Duodenal mucosa (tissue), 2 donors: ENCODE data around the gene ARHGEF4.

ENCODE experiments used
- H3K27ac ChIP-seq: one replicate; pipeline ENCODE4 v1.7.0; 2013; ENCODE audit warnings: low read depth, low read length
- H3K27me3 ChIP-seq, 2 donors: one replicate each; pipeline ENCODE4 v1.7.0; 2013; ENCODE audit warnings: low read length in 2 of 2, control low read depth in 1 of 2; ENCODE audit not compliant: insufficient read depth in 2 of 2, control insufficient read depth in 1 of 2
- H3K36me3 ChIP-seq, 2 donors: one replicate each; pipeline ENCODE4 v1.7.0; 2013; ENCODE audit warnings: low read length in 2 of 2, control low read depth in 1 of 2; ENCODE audit not compliant: insufficient read depth in 2 of 2, control insufficient read depth in 1 of 2
- H3K4me1 ChIP-seq, 2 donors: one replicate each; pipeline ENCODE4 v1.7.0; 2013; ENCODE audit warnings: low read length in 2 of 2, control low read depth in 1 of 2; ENCODE audit not compliant: insufficient read depth in 2 of 2, control insufficient read depth in 1 of 2
- H3K4me3 ChIP-seq, 2 donors: one replicate each; pipeline ENCODE4 v1.7.0; 2013; ENCODE audit warnings: low read length in 2 of 2, low read depth in 1 of 2
- H3K9ac ChIP-seq, 2 donors: one replicate each; pipeline ENCODE4 v1.7.0; 2013; ENCODE audit warnings: low read length in 2 of 2, low read depth in 1 of 2
- H3K9me3 ChIP-seq, 2 donors: one replicate each; pipeline ENCODE4 v1.7.0; 2013; ENCODE audit warnings: low read length in 2 of 2, control low read depth in 1 of 2; ENCODE audit not compliant: control insufficient read depth in 1 of 2

The ARHGEF4 gene

DNA sequence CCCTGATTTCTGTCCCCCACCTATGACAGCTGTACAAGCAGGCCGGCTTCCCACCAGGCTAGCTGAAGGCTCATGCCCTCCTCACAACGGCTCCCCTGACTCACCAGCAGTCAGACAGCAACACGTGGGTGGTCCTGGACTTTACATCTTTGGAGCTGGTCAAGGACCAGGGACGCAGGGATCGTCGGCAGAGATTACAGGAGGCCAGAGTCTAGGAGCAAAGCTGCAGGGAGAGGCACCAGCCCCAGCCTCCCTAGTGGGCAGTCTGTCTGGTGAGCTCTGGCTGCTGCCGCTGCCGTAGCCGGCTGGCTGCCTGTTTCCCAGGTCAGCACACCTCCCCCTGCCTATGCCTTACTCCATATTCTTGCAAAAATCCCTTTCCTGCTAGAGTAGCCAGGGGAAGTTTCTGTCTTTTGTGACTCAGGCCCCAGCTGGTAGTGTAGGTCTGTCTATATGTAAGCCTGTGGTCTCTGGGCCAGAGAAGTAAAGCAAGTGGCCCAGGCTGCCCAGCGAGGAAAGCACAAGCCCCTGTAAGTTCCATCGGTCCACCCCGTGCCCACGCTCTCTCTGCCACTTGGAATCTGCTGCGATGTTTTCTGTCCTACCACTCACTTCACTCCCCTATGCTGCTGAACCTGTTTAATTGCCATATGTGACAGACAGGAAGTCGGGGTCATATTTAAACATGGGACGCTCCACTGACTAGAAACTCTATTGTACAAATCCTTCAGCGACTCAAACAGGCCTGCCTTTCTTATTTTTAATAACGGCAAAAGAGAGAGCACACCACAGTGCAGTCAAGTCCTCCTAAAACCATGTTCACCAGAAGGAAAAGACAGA is 2.4 kb upstream of the ARHGEF4 start:
- Histone ChIP-seq H3K9ac (no peak overlapping the region), H3K27ac (no peak overlapping the region), H3K27me3 (peaks cover 8 to 19% of the 10 kb centered on the region in 2 donors), H3K36me3 (no peaks in the 10 kb centered on the region), H3K9me3 (no peaks in the 10 kb centered on the region), H3K4me1 (no peaks in the 10 kb centered on the region), H3K4me3 (no peak overlapping the region)

DNA sequence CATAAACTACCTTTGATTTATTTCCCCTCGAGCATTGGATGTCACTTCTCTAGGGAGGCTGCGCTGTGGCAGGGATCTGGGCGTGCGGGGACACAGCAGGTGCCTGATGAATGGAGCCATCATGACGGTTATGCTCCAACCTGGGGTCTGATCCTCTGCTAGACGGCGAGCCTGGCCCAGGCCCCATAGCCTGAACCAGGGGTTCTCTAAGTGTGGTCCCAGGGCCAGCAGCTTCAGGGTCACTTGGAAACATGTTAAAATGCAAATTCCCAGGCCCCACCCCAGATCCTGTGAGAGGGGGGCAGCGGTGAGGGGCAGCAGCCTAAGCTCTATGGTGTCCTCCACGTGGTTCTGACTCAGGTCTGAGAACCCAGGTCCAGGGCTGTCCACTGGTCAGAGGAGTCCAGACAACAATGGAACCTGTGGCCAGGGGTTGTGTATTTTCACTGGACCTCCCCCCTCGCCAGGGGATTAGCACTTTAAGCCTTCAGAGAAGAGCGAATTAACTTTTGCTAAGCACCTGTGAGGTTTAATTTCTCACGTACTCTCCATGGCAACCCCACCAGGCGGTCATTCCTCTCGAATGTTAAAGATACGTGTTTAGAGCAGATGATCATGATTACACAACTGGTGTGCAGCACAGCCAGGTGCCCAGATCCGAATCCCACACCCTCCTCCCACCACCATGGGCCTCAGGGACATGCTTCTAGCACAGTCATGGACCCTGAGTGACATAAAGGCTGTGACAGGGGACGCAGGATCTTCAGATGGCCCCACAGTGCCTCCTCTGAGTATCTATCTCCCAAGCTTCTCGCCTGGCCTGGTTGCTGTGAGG is 1.6 kb upstream of the ARHGEF4 start:
- H3K27me3 ChIP-seq, result peaks cover 15 to 19% of the 10 kb centered on the region in 2 donors
- no peak overlapping the region for H3K9ac ChIP-seq
- no peaks in the 10 kb centered on the region for H3K9me3 ChIP-seq
- H3K27ac ChIP-seq, result no peak overlapping the region
- no peaks in the 10 kb centered on the region for H3K4me1 ChIP-seq
- H3K36me3 ChIP-seq, result no peaks in the 10 kb centered on the region
- no peak overlapping the region for H3K4me3 ChIP-seq

DNA sequence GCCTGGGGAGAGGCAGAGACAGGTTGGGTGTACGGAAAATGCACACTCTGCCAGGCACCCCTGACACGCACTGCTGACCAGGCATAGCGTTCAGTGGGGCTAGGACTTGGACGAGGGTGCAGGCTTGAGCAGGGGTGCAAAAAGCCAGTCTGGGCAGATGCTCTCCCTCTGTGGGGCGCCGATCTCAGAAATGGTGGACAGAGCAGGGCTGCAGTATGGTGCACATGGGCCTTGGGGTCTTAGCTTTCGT is 1.0 kb upstream of the ARHGEF4 start:
- Histone ChIP-seq H3K27ac (no peak overlapping the region), H3K27me3 (peaks cover 17 to 19% of the 10 kb centered on the region in 2 donors), H3K4me1 (no peaks in the 10 kb centered on the region), H3K4me3 (no peak overlapping the region), H3K9ac (no peak overlapping the region), H3K9me3 (no peaks in the 10 kb centered on the region), H3K36me3 (no peaks in the 10 kb centered on the region)

DNA sequence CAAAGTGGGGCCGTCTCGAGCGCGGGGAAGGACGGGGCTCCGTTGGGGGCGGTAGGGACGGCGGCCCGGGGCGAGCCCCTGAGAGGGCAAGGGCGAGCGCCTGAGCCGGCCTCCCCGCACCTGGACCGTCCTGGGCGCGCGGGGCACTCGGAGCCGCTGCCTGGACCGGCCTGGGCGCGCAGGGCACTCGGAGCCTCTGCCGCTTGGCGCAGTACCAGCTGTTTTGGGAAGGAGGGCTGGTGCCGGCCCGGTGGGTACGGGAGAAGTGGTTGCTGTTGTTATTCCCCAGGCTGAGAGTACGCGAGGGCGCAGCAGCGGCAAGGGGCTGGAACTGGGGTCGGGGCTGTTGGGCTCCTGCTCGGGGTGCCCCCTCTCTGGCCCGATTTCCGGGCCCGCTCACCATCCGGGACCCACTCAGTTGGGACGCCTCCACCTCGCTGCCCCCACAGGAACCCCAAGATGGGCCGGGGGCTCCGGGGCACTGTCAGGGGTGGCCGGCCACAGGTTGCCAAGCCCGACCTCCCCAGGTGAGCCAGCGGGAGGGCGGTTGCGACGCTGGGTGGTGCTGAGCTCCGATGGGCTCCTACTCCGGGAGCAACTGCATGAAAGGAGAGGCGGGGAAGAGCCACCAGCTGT is 579 bp downstream of the ARHGEF4 start:
- no peaks in the 10 kb centered on the region for H3K4me1 ChIP-seq
- H3K4me3 ChIP-seq, result no peak overlapping the region
- no peaks in the 10 kb centered on the region for H3K36me3 ChIP-seq
- no peak overlapping the region for H3K27ac ChIP-seq
- H3K9me3 ChIP-seq, result no peaks in the 10 kb centered on the region
- H3K27me3 ChIP-seq, result peaks cover 17 to 19% of the 10 kb centered on the region in 2 donors
- no peak overlapping the region for H3K9ac ChIP-seq

DNA sequence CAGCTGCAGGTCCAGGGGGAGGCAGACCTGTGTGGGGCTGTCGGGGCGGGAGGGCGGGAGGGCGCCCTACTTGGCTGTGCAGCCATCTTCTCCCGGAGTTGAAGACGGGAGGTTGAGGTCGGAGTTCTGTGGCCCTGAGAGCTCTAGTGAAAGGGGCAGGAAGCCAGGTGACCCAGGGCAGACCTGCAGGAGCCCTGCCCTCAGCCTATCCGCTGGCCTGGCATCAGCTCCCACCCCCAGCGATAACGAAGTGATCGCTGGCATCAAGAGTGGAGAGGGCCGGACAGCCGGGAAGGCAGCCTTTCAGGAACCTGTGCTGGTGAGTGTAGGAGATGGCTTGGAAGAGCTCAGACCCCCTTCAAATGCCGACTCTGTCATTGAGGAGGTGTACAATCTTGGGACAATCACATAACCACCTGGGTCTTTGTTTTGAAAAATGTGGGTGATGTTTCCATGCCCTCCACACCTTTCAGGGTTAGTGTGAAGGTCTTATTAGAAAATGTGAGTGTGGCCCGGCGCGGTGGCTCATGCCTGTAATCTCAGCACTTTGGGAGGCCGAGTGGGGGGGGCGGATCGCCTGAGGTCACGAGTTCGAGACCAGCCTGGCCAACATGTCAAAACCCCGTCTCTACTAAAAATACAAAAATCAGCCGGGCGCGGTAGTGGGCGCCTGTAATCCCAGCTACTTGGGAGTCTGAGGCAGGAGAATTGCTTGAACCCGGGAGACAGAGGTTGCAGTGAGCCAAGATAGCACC is 1.3 kb downstream of the ARHGEF4 start:
- H3K4me3 ChIP-seq, result no peak overlapping the region
- H3K9ac ChIP-seq, result no peak overlapping the region
- H3K27me3 ChIP-seq, result peaks cover 17 to 19% of the 10 kb centered on the region in 2 donors

DNA sequence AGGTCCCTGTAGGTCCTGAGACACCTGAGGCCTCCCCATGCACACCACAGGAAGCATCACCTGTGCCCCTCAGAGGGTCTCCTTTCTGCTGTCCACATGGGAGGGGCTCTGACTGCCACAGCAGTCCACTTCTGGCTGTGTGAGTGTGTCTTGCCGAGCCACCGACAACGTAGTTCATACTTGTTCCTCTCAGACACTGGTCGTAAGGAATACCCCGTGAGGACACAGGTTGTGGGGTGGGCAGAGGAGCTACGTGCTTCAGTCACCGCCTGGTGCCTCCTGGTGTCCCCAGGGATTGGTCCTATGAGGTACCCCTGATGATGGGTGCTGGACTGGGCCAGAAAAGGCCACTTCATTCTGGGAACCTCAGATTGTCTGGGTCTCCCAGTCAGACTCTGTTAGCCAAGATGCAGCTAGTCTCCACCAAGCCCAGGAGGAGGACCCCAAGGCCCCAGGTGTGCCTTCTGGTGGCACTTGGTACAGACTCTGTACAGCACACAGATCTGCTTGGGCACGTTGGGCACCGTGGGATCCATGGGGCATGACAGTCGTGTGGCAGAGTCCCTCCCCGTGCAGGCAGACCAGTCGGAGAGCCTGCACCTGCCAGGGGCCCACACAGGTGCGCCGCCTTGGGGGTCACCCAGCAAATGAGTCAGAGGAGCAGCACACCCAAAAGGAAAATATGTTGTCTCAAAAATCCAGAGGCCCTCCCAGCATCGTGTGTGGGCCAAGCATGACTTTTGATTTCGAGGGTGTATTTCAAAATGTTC is 2.5 kb downstream of the ARHGEF4 start:
- Histone ChIP-seq H3K9me3 (no peaks in the 10 kb centered on the region), H3K36me3 (no peaks in the 10 kb centered on the region), H3K4me1 (no peaks in the 10 kb centered on the region), H3K27me3 (peaks cover 17 to 19% of the 10 kb centered on the region in 2 donors), H3K4me3 (no peak overlapping the region), H3K27ac (no peak overlapping the region), H3K9ac (no peak overlapping the region)

More for the DNA sequence above, 1.3 kb downstream of the ARHGEF4 start:
- no peak overlapping the region for H3K27ac ChIP-seq
- H3K4me1 ChIP-seq, result no peaks in the 10 kb centered on the region
- H3K36me3 ChIP-seq, result no peaks in the 10 kb centered on the region
- no peaks in the 10 kb centered on the region for H3K9me3 ChIP-seq

DNA sequence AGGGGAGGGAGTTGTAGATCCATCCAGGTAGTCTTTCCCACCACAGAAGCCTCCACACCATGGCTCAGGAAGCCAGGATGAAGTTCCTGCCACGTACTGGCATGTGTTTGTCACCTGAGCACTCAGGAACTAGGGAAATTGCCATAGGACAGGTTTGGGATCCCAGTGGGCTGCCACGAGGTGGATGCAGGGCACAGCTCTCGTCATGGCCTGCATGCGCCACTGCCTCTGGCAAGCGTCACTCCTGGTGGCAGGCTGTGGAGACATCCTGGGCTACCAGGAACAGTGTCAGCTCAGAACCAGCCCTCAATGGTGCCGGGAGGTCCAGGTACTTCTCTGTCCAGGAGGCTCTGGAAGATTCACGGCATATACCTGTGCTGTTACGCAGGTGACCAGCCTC is 3.8 kb downstream of the ARHGEF4 start:
- H3K9me3 ChIP-seq, result no peaks in the 10 kb centered on the region
- H3K27me3 ChIP-seq, result peaks cover 15 to 17% of the 10 kb centered on the region in 2 donors
- no peak overlapping the region for H3K27ac ChIP-seq
- H3K9ac ChIP-seq, result no peak overlapping the region
- H3K4me3 ChIP-seq, result no peak overlapping the region
- no peaks in the 10 kb centered on the region for H3K4me1 ChIP-seq
- H3K36me3 ChIP-seq, result no peaks in the 10 kb centered on the region

DNA sequence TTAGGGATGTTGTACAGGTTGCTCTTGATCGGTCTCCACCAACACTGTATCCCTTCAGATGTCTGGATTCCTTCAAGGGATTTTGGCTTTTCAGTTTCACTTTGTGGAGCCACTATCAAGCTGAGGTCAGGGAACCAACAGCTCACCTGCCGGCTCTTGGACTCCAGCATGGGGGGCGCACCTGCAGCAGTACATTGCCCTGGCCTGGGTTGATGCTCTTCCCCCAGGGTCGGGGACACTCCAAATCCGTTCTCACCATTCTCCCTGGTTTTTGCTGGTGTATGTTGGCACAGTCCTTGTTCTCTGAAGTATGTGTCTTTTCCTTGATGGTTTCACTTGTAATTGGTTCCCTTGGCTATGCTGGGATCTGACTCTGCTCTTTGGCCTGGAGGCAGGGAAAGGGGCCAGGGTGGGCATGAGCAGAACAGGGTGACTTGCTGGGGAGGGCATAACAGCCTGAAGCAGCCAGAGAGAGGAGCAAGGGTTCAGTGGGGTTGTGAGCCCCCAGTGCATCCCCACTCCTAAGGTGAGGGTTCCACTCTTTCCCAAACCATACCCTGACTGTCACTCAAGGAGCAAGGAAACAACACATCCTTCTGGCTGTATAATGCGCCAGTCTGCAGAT is 5.1 kb downstream of the ARHGEF4 start:
- Histone ChIP-seq H3K36me3 (no peaks in the 10 kb centered on the region), H3K27ac (no peak overlapping the region), H3K27me3 (peaks cover 8 to 14% of the 10 kb centered on the region in 2 donors), H3K4me1 (no peaks in the 10 kb centered on the region), H3K9ac (no peak overlapping the region), H3K4me3 (no peak overlapping the region), H3K9me3 (no peaks in the 10 kb centered on the region)

DNA sequence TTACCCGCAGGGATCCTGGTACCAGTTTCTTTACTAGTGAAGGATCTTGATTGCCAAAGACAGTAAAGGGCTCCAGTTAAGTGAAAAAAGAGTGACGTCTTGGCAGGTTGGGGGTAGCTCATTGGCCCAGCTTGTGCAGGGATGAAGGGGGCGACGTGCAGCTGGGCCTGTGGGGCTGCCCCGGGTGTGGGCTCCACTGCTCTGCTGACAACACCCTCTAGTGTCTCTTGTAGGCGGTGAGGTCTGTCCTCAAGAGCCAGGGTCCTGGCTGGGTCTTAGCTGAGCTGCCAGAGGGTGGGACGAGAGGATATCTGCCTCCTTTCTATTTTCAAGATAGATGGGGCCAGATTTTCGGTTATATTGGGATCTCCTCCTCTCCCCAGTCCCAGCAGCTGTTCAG is 6.1 kb downstream of the ARHGEF4 start:
- Histone ChIP-seq H3K36me3 (no peaks in the 10 kb centered on the region), H3K4me1 (no peaks in the 10 kb centered on the region), H3K27me3 (peaks cover 4 to 14% of the 10 kb centered on the region in 2 donors), H3K9me3 (no peaks in the 10 kb centered on the region), H3K27ac (no peak overlapping the region), H3K4me3 (no peak overlapping the region), H3K9ac (no peak overlapping the region)
